Upper lobe of left lung (tissue), 4 donors: ENCODE results near the gene UTP25.

ENCODE experiments used
- CTCF ChIP-seq, 6 experiments: fragments of 450-650 bp in 4 of 6; fragments of 200-600 bp in 2 of 6; sonication (generic) in 2 of 6; IDR thresholded peaks; one replicate each; pipeline ENCODE4 v1.5.1; 2016 to 2019; ENCODE audit warnings: antibody characterized with exemption in 6 of 6
- EP300 ChIP-seq, 4 donors: sonication (generic); formaldehyde crosslinking; IDR thresholded peaks; one replicate each; pipeline ENCODE4 v1.5.1; 2017; ENCODE audit warnings: antibody characterized with exemption in 4 of 4, control low read depth in 2 of 4
- POLR2A ChIP-seq, 4 donors: fragments of 450-650 bp; IDR thresholded peaks; one replicate each; pipeline ENCODE4 v1.5.1; 2016 to 2017; ENCODE audit warnings: antibody characterized with exemption in 4 of 4, mild to moderate bottlenecking in 2 of 4
- POLR2AphosphoS5 ChIP-seq, 2 donors: sonication (generic); formaldehyde crosslinking; IDR thresholded peaks; one replicate each; pipeline ENCODE4 v1.5.1; 2017; ENCODE audit warnings: antibody characterized with exemption in 2 of 2

DNA sequence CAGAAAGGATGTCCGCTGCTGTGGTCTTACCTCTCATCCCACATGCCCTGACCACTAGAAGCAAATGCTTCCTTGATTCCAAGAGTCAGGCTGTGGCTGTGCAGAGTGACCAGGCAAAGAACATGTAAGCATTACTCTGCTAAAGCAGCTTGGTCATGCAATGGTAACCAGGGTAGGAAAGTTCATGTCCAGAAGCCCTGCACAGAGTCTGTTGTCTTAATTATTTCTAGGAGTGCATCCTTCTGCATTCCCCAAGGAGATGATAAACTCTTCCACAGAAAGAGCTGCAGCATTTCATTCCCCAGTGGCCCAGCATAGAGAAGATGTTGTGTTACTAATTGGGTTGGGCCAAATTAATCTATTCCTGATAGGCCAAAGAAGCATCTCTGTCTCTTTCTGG is 10.1 kb upstream of the UTP25 start:
- no peak for TF ChIP-seq POLR2AphosphoS5 (IDR thresholded peaks at IDR 0.05)
- TF ChIP-seq CTCF (IDR thresholded peaks at IDR 0.05): no peak
- TF ChIP-seq EP300 (IDR thresholded peaks at IDR 0.05): no peak
- no peak for TF ChIP-seq POLR2A (IDR thresholded peaks at IDR 0.05)
